Fibroblast of skin of left biceps (primary cell): ENCODE data around the gene PTH1R.

Experiments
- DNase-seq, 2 experiments: peaks; one replicate each; pipeline ENCODE4 v3.0.0-alpha.2; 2013; ENCODE audit warnings: low read depth in 2 of 2

PTH1R gene

GRCh38 chr3:46849686-46850467 is 27.6 kb upstream of the PTH1R start:
- no peak for DNase-seq

GRCh38 chr3:46850468-46850779 is 27.1 kb upstream of the PTH1R start:
- DNase-seq = no peak

- no peak for DNase-seq
These were observed 25.9 kb upstream of the PTH1R start for GRCh38 chr3:46851364-46852333.

- no peak for DNase-seq
These were observed 25.2 kb upstream of the PTH1R start for GRCh38 chr3:46852334-46852720.

- no peak for DNase-seq
These were observed 24.6 kb upstream of the PTH1R start for GRCh38 chr3:46852839-46853355.

GRCh38 chr3:46853441-46854415 is 23.8 kb upstream of the PTH1R start:
- DNase-seq = no peak

- DNase-seq = no peak
These were observed 22.9 kb upstream of the PTH1R start for GRCh38 chr3:46854555-46854991.

GRCh38 chr3:46856576-46857471 is 20.7 kb upstream of the PTH1R start:
- no peak for DNase-seq

GRCh38 chr3:46857485-46858341 is 19.8 kb upstream of the PTH1R start:
- DNase-seq = no peak

GRCh38 chr3:46858456-46858855 is 19.1 kb upstream of the PTH1R start:
- no peak for DNase-seq

- no peak for DNase-seq
These were observed 18.4 kb upstream of the PTH1R start for GRCh38 chr3:46859001-46859710.

- DNase-seq = no peak
These were observed 17.3 kb upstream of the PTH1R start for GRCh38 chr3:46860017-46860809.

GRCh38 chr3:46860810-46861604 is 16.5 kb upstream of the PTH1R start:
- no peak for DNase-seq

GRCh38 chr3:46861605-46862368 is 15.7 kb upstream of the PTH1R start:
- no peak for DNase-seq

- DNase-seq = no peak
These were observed 15.0 kb upstream of the PTH1R start for GRCh38 chr3:46862369-46863025.

GRCh38 chr3:46863261-46863782 is 14.2 kb upstream of the PTH1R start, which contains the start of gene MYL3:
Gene MYL3, minus strand, starts transcription at chr3:46863444. Its CDS starts 54 bp downstream, at chr3:46863390.
- no peak for DNase-seq
